ENCODE results near the gene GNA12.

DNA sequence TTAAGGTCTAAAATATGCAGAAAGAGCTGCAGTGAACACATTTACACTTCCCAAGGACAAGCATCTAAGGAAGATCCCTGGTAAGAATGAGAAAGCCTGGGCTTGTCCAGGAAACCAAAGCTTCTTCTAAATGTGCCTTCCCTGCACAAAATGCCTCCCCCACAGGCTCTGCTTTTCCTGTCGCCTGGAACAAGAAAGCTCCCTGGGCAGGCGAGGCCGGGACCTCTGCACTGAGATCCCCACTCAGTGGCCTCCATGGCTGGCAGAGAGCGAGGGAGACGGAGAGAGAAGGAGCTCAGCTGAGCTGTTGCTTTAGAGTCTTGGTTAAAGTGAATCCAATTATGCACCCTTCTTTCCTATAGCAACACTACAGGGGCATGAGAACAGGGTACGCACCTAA, 80.5 kb downstream of the GNA12 start:
- TF ChIP-seq, protein P1, sequence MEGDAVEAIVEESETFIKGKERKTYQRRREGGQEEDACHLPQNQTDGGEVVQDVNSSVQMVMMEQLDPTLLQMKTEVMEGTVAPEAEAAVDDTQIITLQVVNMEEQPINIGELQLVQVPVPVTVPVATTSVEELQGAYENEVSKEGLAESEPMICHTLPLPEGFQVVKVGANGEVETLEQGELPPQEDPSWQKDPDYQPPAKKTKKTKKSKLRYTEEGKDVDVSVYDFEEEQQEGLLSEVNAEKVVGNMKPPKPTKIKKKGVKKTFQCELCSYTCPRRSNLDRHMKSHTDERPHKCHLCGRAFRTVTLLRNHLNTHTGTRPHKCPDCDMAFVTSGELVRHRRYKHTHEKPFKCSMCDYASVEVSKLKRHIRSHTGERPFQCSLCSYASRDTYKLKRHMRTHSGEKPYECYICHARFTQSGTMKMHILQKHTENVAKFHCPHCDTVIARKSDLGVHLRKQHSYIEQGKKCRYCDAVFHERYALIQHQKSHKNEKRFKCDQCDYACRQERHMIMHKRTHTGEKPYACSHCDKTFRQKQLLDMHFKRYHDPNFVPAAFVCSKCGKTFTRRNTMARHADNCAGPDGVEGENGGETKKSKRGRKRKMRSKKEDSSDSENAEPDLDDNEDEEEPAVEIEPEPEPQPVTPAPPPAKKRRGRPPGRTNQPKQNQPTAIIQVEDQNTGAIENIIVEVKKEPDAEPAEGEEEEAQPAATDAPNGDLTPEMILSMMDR (IDR thresholded peaks at IDR 0.05): no peak
- TF ChIP-seq EZH2phosphoT487 (IDR thresholded peaks at IDR 0.05) (no peak), EZH2 (IDR thresholded peaks at IDR 0.05) (no peak)

Data from neural progenitor cell (in vitro differentiated cells).